ENCODE results near the gene TMSB15B.

DNA sequence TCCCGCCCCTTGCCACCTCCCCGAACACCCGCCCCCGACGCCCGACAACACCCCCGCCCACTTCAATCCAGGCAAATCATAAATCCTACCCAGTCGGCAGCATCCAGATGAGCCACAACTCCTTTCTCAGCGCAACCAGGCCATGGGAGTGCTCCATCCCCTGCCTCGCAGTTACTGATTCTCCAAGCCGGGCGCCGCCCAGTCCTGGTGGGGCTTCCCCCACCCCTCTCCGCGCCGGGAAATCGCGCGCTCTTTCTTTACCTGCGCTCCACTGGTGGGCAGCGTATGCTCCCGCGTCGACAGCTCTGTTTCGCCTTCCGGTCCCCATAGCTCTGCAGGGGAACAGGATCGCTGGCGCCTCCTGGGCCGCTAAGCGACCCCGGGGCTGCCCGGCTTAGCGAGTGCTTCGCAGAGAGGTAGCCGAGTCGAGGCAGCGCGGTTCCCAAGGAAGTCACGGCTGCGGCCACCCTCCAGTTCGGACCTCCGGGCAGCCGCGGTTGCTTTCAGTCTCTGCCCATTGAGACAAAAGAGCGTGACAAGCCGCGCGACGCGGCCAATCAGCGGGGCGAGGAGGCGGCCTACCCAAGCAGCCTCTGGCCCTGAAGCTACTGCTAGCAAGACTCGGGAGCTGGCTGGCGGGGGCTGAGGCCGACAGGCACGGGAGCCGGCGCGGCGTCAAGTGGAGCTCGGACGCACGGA is 43.7 kb upstream of the TMSB15B start:
- TF ChIP-seq SUZ12 (IDR thresholded peaks at IDR 0.05; ENCODE audit: extremely low read depth, insufficient read depth, insufficient read length) (no peak), YY1 (IDR thresholded peaks at IDR 0.05; ENCODE audit: insufficient read depth, insufficient read length) (no peak), ZNF274 (IDR thresholded peaks at IDR 0.05; ENCODE audit: low read depth, low read length) (no peak)
